Measurements from ENCODE around the gene FAM107B. TPM values are rescaled to one million over a fixed set of nuclear protein-coding genes. Genes with fewer than 3 reads are reported as not detected.

The FAM107B gene
- total and polyA plus RNA-seq, 2 of the 13 experiments (the other 11 are each of a cell fraction or from before 2014, with no cell fraction given): 15.7 to 24.8 TPM

- TF ChIP-seq, protein P1, sequence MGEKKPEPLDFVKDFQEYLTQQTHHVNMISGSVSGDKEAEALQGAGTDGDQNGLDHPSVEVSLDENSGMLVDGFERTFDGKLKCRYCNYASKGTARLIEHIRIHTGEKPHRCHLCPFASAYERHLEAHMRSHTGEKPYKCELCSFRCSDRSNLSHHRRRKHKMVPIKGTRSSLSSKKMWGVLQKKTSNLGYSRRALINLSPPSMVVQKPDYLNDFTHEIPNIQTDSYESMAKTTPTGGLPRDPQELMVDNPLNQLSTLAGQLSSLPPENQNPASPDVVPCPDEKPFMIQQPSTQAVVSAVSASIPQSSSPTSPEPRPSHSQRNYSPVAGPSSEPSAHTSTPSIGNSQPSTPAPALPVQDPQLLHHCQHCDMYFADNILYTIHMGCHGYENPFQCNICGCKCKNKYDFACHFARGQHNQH (CRISPR knock-in tag; IDR thresholded peaks at IDR 0.05): no peak
- no peak for TF ChIP-seq ZNF512 (CRISPR knock-in tag; IDR thresholded peaks at IDR 0.05)
These were observed 225.7 kb downstream of the FAM107B start (continued) for GRCh38 chr10:14548970-14549369.

GRCh38 chr10:14548474-14548873, 226.2 kb downstream of the FAM107B start:
- ChIA-PET POLR2A (no interaction called here), CTCF (ENCODE audit: low intra/inter-chr PET ratio, low total read pairs) (no interaction called here)
- Histone ChIP-seq H3K4me2 (ENCODE audit: low read depth, low read length) (no peak overlapping the region), H3K9ac (ENCODE audit: insufficient read depth, low read depth, low read length) (no peak overlapping the region), H3K79me2 (ENCODE audit: insufficient read depth, low read length) (peaks cover 19% of the 10 kb centered on the region), H3K9me3 (ENCODE audit: low read length) (no peaks in the 10 kb centered on the region), H3K27me3 (ENCODE audit: control insufficient read depth in 1 of 2, insufficient read depth in 2 of 2, low read length in 2 of 2) (no peaks in the 10 kb centered on the region), H4K20me1 (ENCODE audit: insufficient read depth, low read length) (no peaks in the 10 kb centered on the region; the same call in 1 of the 2 replicates), H3K4me1 (ENCODE audit: insufficient read depth, low read length) (peaks cover 48% of the 10 kb centered on the region), H3K36me3 (replicated peaks in 1 of 2; ENCODE audit: control insufficient read depth in 1 of 2, insufficient read depth in 2 of 2, low read length in 2 of 2) (0 out of 5 replicates have a peak, but pooled peaks cover 0 to 2% of the 10 kb centered on the region in 2 experiments), H3K4me3 (replicated peaks in 1 of 3; ENCODE audit: insufficient read depth in 1 of 3, low read depth in 2 of 3, low read length in 3 of 3) (no peak overlapping the region), H2AFZ (ENCODE audit: low read length) (no peak overlapping the region), H3K27ac (ENCODE audit: extremely low read length, insufficient read depth, low read length) (no peak overlapping the region)
- no TSS peak for BruUV-seq (replicated peaks)
- intact Hi-C loops (cut with micrococcal nuclease; ENCODE audit: unreplicated experiment) (no loop called here), in situ Hi-C loops (cut with HindIII; ENCODE audit: extremely low pct_ligation_motif_present, low pct_unique_long_range_greater_than_20kb) (no loop called here)
- WGBS (ENCODE audit: low lambda C conversion rate): 90% methylated on average over 9 of the region's 11 CpGs
- DNase-seq (ENCODE audit: low spot score) (no peak), ATAC-seq (no peak), FAIRE-seq (no peak)
- TF ChIP-seq RAD51 (IDR thresholded peaks at IDR 0.05; ENCODE audit: borderline replicate concordance) (no peak), NFYB (CRISPR knock-in tag; IDR thresholded peaks at IDR 0.05) (0 out of 2 replicates have a peak, but pooled peaks have one; percentile 19), PBX3 (CRISPR knock-in tag; IDR thresholded peaks at IDR 0.05; ENCODE audit: borderline replicate concordance) (no peak)
